H1 (cell line): Measurements from ENCODE around the gene ADNP. TPM values are rescaled to one million over a fixed set of nuclear protein-coding genes. Genes with fewer than 3 reads are reported as not detected.

ENCODE experiments used
- CTCF ChIA-PET: fragments of 300-600 bp; sonication (Branson Sonifier 250); formaldehyde crosslinking; loops from one replicate; lab custom pipeline; 2021; ENCODE audit not compliant: partially characterized antibody; lab: Charles Lee
- POLR2A ChIA-PET: fragments of 300-600 bp; sonication (Branson Sonifier 250); formaldehyde crosslinking; loops from one replicate; lab custom pipeline; 2021; ENCODE audit warnings: inconsistent platforms; ENCODE audit not compliant: partially characterized antibody; lab: Charles Lee
- DNase-seq, 2 experiments: peaks; one replicate each; pipeline versions ENCODE4 v3.0.0 to v3.0.0-alpha.2; 2010 to 2022; ENCODE audit warnings: low spot score in 2 of 2, low read depth in 1 of 2, mixed read lengths in 1 of 2
- FAIRE-seq: peaks from 2 replicates; lab custom pipeline; 2011; peaks lifted over from hg19 to GRCh38; lab: Jason Lieb, UNC
- H2AFZ ChIP-seq: 2 replicates; pipeline ENCODE4 v1.8.1; 2012; ENCODE audit warnings: low read length, inconsistent platforms
- H2AK5ac ChIP-seq: 2 replicates; pipeline ENCODE4 v1.6.1; 2013; ENCODE audit warnings: low read depth, low read length
- H2BK120ac ChIP-seq: replicated peaks from 2 replicates; pipeline ENCODE3; 2013; ENCODE audit warnings: low read depth, low read length, inconsistent platforms
- H2BK12ac ChIP-seq: 2 replicates; pipeline ENCODE4 v1.6.1; 2013; ENCODE audit warnings: low read depth, low read length
- H2BK15ac ChIP-seq: 2 replicates; pipeline ENCODE4 v1.6.1; 2013; ENCODE audit warnings: low read length
- H2BK20ac ChIP-seq: 2 replicates; pipeline ENCODE4 v1.6.1; 2013; ENCODE audit warnings: low read length
- H2BK5ac ChIP-seq: 2 replicates; pipeline ENCODE4 v1.6.1; 2013; ENCODE audit warnings: low read depth, low read length
- H3K14ac ChIP-seq: 2 replicates; pipeline ENCODE4 v1.6.1; 2013; ENCODE audit warnings: inconsistent platforms; ENCODE audit not compliant: insufficient read length
- H3K18ac ChIP-seq: 2 replicates; pipeline ENCODE4 v1.6.1; 2013; ENCODE audit warnings: low read length; ENCODE audit errors: extremely low read depth
- H3K23ac ChIP-seq: 2 replicates; pipeline ENCODE4 v1.6.1; 2013; ENCODE audit warnings: inconsistent platforms; ENCODE audit not compliant: insufficient read length
- H3K23me2 ChIP-seq: 2 replicates; pipeline ENCODE4 v1.6.1; 2013; ENCODE audit warnings: low read depth, low read length
- H3K27ac ChIP-seq: 2 replicates; pipeline ENCODE4 v1.6.1; 2011; ENCODE audit warnings: low read depth, low read length, inconsistent platforms
- H3K27me3 ChIP-seq, 4 experiments: replicated peaks in 1 of 4; 1 replicate in 1 of 4; 2 replicates in 3 of 4; pipeline versions ENCODE4 v1.6.1 to v1.8.1; 2011 to 2013; ENCODE audit warnings: low read length in 3 of 4, mild to moderate bottlenecking in 3 of 4, inconsistent platforms in 2 of 4, mixed read lengths in 2 of 4, moderate library complexity in 1 of 4; ENCODE audit not compliant: control insufficient read depth in 3 of 4, insufficient read depth in 3 of 4; ENCODE audit errors: extremely low read depth in 1 of 4
- H3K36me3 ChIP-seq, 4 experiments: 2 replicates each; pipeline versions ENCODE4 v1.6.1 to v1.8.1; 2011 to 2013; ENCODE audit warnings: mild to moderate bottlenecking in 4 of 4, low read length in 3 of 4, moderate library complexity in 2 of 4, control low read depth in 1 of 4, inconsistent platforms in 1 of 4; ENCODE audit not compliant: insufficient read depth in 4 of 4, control insufficient read depth in 2 of 4
- H3K4ac ChIP-seq: replicated peaks from 2 replicates; pipeline ENCODE3; 2013; ENCODE audit warnings: low read length, low read depth, mixed read lengths, inconsistent platforms; ENCODE audit not compliant: insufficient read length
- H3K4me1 ChIP-seq, 4 experiments: replicated peaks in 1 of 4; 1 replicate in 1 of 4; 2 replicates in 3 of 4; pipeline versions ENCODE4 v1.6.1 to v1.8.1; 2011 to 2013; ENCODE audit warnings: low read length in 3 of 4, inconsistent platforms in 2 of 4, mixed read lengths in 1 of 4; ENCODE audit not compliant: insufficient read depth in 4 of 4, control insufficient read depth in 3 of 4
- H3K4me2 ChIP-seq, 2 experiments: 2 replicates each; pipeline versions ENCODE4 v1.6.1 to v1.8.1; 2011 to 2013; ENCODE audit warnings: low read depth in 2 of 2, low read length in 2 of 2, control low read depth in 1 of 2, inconsistent platforms in 1 of 2, mild to moderate bottlenecking in 1 of 2; ENCODE audit not compliant: insufficient read depth in 1 of 2
- H3K4me3 ChIP-seq, 4 experiments: fragments of 200-600, 300-600 bp in 1 of 4; sonication (generic), shearing (Covaris generic), sonication (Bioruptor Twin) in 1 of 4; 2 replicates each; pipeline versions ENCODE4 v1.5.1 to v1.8.1; 2011 to 2016; ENCODE audit warnings: low read length in 4 of 4, low read depth in 3 of 4, control low read depth in 2 of 4, inconsistent platforms in 2 of 4, mild to moderate bottlenecking in 2 of 4, mixed read lengths in 1 of 4, moderate library complexity in 1 of 4; ENCODE audit not compliant: insufficient read depth in 2 of 4; ENCODE audit errors: extremely low read depth in 1 of 4
- H3K56ac ChIP-seq: replicated peaks from 2 replicates; pipeline ENCODE3; 2013; ENCODE audit warnings: low read depth, mild to moderate bottlenecking, mixed read lengths, low read length, inconsistent platforms; ENCODE audit not compliant: insufficient read length
- H3K79me1 ChIP-seq: 2 replicates; pipeline ENCODE4 v1.6.1; 2013; ENCODE audit warnings: low read depth, low read length, control low read depth
- H3K79me2 ChIP-seq, 2 experiments: 2 replicates each; pipeline versions ENCODE4 v1.6.1 to v1.8.1; 2012 to 2013; ENCODE audit warnings: low read length in 2 of 2, mild to moderate bottlenecking in 2 of 2, inconsistent platforms in 1 of 2; ENCODE audit not compliant: insufficient read depth in 2 of 2, control insufficient read depth in 1 of 2
- H3K9ac ChIP-seq, 4 experiments: replicated peaks in 1 of 4; 1 replicate in 1 of 4; 2 replicates in 3 of 4; pipeline versions ENCODE4 v1.6.1 to v1.8.1; 2011 to 2013; ENCODE audit warnings: low read depth in 3 of 4, low read length in 3 of 4, control low read depth in 2 of 4, mild to moderate bottlenecking in 2 of 4, moderate library complexity in 2 of 4, inconsistent platforms in 1 of 4; ENCODE audit errors: extremely low read depth in 1 of 4
- H3K9me3 ChIP-seq, 2 experiments: 2 replicates each; pipeline versions ENCODE4 v1.6.1 to v1.8.1; 2012 to 2013; ENCODE audit warnings: mild to moderate bottlenecking in 2 of 2, moderate library complexity in 2 of 2, control low read depth in 1 of 2, inconsistent platforms in 1 of 2, low read depth in 1 of 2, low read length in 1 of 2, mixed read lengths in 1 of 2; ENCODE audit not compliant: insufficient read depth in 2 of 2
- H4K20me1 ChIP-seq, 2 experiments: replicated peaks in 1 of 2; 2 replicates each; pipeline versions ENCODE3 to v1.8.1; 2011 to 2013; ENCODE audit warnings: inconsistent platforms in 2 of 2, low read length in 2 of 2, mild to moderate bottlenecking in 1 of 2; ENCODE audit not compliant: insufficient read depth in 2 of 2, control insufficient read depth in 1 of 2
- H4K5ac ChIP-seq: 2 replicates; pipeline ENCODE4 v1.6.1; 2013; ENCODE audit warnings: low read length, low read depth, mixed read lengths, inconsistent platforms; ENCODE audit not compliant: insufficient read length
- H4K8ac ChIP-seq: 2 replicates; pipeline ENCODE4 v1.8.0; 2013; ENCODE audit warnings: mild to moderate bottlenecking, moderate library complexity, low read length, inconsistent platforms; ENCODE audit not compliant: insufficient read depth; ENCODE audit errors: extremely low read depth
- H4K91ac ChIP-seq: replicated peaks from 2 replicates; pipeline ENCODE3; 2013; ENCODE audit warnings: low read length, mixed read lengths, inconsistent platforms; ENCODE audit not compliant: insufficient read length
- CBX8 ChIP-seq: fragments of 300-800, 300-1000 bp; sonication (generic); IDR thresholded peaks from 2 replicates; pipeline ENCODE4 v1.7.1; 2016; ENCODE audit warnings: low read depth, low read length, borderline replicate concordance
- CHD2 ChIP-seq: IDR thresholded peaks from 2 replicates; pipeline ENCODE4 v1.6.1; 2012; ENCODE audit warnings: low read length, improper control_type of control experiment
- CREB1 ChIP-seq: IDR thresholded peaks from 2 replicates; pipeline ENCODE4 v1.6.1; 2012; ENCODE audit warnings: inconsistent platforms
- GABPA ChIP-seq: IDR thresholded peaks from 2 replicates; pipeline ENCODE4 v1.6.1; 2011; ENCODE audit warnings: mild to moderate bottlenecking, low read length, moderate library complexity, borderline replicate concordance; ENCODE audit not compliant: insufficient read depth
- HDAC2 ChIP-seq, 2 experiments: fragments of 300-600 bp in 1 of 2; sonication (generic) in 1 of 2; IDR thresholded peaks; 2 replicates each; pipeline ENCODE4 v1.6.1; 2011 to 2012; ENCODE audit warnings: low read depth in 2 of 2, low read length in 2 of 2, mild to moderate bottlenecking in 2 of 2, moderate library complexity in 2 of 2, borderline replicate concordance in 1 of 2, inconsistent platforms in 1 of 2
- NANOG ChIP-seq: IDR thresholded peaks from 2 replicates; pipeline ENCODE4 v1.6.1; 2011; ENCODE audit warnings: low read length, low read depth, mild to moderate bottlenecking, inconsistent platforms; ENCODE audit not compliant: insufficient read depth, poor library complexity, severe bottlenecking
- SIRT6 ChIP-seq: IDR thresholded peaks from one replicate; pipeline ENCODE4 v1.7.1; 2012; ENCODE audit warnings: low read length, inconsistent platforms
- SRF ChIP-seq: IDR thresholded peaks from 2 replicates; pipeline ENCODE4 v1.6.1; 2011; ENCODE audit warnings: mild to moderate bottlenecking, low read depth, low read length, moderate library complexity
- YY1 ChIP-seq: IDR thresholded peaks from 2 replicates; pipeline ENCODE4 v1.6.1; 2011; ENCODE audit warnings: low read depth, mild to moderate bottlenecking, low read length
- WGBS, 2 experiments: shearing (Covaris generic) in 1 of 2; methylation state at CpG; one replicate each; pipeline versions ENCODE4 v1.1.6 to v1.1.7; 2013 to 2015; ENCODE audit warnings: low lambda C conversion rate in 2 of 2, mixed read lengths in 2 of 2, inconsistent platforms in 1 of 2, low coverage in 1 of 2, missing lambda C conversion rate in 1 of 2; ENCODE audit not compliant: insufficient replicate concordance in 2 of 2, insufficient coverage in 1 of 2, insufficient read length in 1 of 2; ENCODE audit errors: extremely low coverage in 1 of 2, missing lambda C conversion rate in 1 of 2; 5-methylcytosine and 5-hydroxymethylcytosine counted together
- polyA plus RNA-seq, 7 experiments: library from polyadenylated mRNA; depleted of rRNA in 3 of 7; stranded (reverse) in 5 of 7; unstranded in 2 of 7; fragments of >200 nt in 5 of 7; fragments of 200-250 nt in 2 of 7; gene quantifications; 1 replicate in 5 of 7; 2 replicates in 1 of 7; 4 replicates in 1 of 7; pipeline versions ENCODE4 v1.2.1 to v1.2.3, GENCODE V29; 2011 to 2013; ENCODE audit warnings: missing spikeins in 2 of 7, mixed read lengths in 2 of 7
- total RNA-seq: library from RNA; stranded (reverse); fragmentation: NEBNext Ultra II Directional; extraction: Animal tissue kit (Norgen Biotek cat#: 25700); gene quantifications from 2 replicates; pipeline ENCODE4 v1.2.1, GENCODE V29; 2021
- TF ChIP-seq, protein P1 (sequence below): IDR thresholded peaks from 2 replicates; pipeline ENCODE4 v1.6.1; 2012; ENCODE audit warnings: inconsistent platforms

ADNP gene
- total and polyA plus RNA-seq, 2 of the 8 experiments (the other 6 are each of a cell fraction or from before 2014, with no cell fraction given): 31.6 to 123 TPM

DNA sequence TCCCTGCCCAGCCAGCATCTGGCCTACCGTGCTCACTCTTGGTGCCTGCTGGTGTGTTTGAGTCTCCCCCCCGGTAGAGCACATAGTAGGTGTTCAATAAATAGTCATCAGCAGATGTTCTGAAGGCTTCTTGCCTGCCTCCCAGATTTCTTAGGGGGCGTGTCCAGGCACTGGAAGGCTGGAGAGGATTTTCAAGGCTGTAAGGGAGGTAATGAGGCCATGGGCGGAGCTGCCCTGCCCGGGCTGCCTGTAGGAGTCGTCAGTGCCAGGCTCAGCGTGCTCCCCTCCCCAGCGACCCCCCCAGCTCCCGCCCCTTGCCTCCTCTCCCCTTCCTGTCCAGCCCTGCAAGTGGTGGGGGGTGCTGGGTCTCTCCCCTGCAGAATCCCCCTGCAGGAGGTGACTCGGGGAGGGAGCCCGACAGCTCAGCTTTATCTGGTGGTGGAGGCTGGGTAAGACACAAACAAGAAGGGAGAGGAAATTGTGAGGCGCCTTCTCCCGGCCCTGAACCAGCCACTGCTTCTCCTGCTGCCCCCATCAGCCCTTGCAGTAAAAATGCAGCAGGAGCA, 80.4 kb downstream of the ADNP start:
- no peak overlapping the region for H3K56ac ChIP-seq
- peak overlapping the region; percentile 66; the same call in 1 of the 2 replicates for H2BK5ac ChIP-seq
- no peak overlapping the region for H3K23ac ChIP-seq
- H2AK5ac ChIP-seq: no peak overlapping the region
- 0 out of 2 replicates have a peak, but pooled peaks cover 3% of the 10 kb centered on the region for H3K79me1 ChIP-seq
- DNase-seq (peak in 1 of 2 experiments; percentile 38), FAIRE-seq (no peak)
- peak overlapping the region; percentile 25 for H4K91ac ChIP-seq
- H3K4me3 ChIP-seq: no peak overlapping the region
- H3K4me1 ChIP-seq: peaks cover 2 to 20% (median 14%) of the 10 kb centered on the region in 4 experiments
- H3K9ac ChIP-seq: no peak overlapping the region
- H2BK15ac ChIP-seq: no peak overlapping the region
- ChIA-PET CTCF (interaction anchor here (0.6 to 2.2 kb wide), 7 partner anchors 11 to 56 kb away, joined by 3 to 5 read pairs (median 3); partner anchors contain the start of gene BCAS4), POLR2A (interaction anchor here (0.5 to 1.3 kb wide), 3 partner anchors 19 to 522 kb away, joined by 3 to 4 read pairs (median 3); no protein-coding TSS in a partner anchor)
- WGBS, 2 experiments: 66% methylated on average over 7 of the region's 13 CpGs; no CpG with 5 or more reads in 1 of the 2 experiments
- no peaks in the 10 kb centered on the region for H3K27me3 ChIP-seq
- no peaks in the 10 kb centered on the region; the same call in 1 of the 2 replicates for H3K23me2 ChIP-seq
- no peak overlapping the region; a peak in 1 of 4 replicates for H3K4me2 ChIP-seq
- no peaks in the 10 kb centered on the region for H3K79me2 ChIP-seq
- no peak overlapping the region for H2BK120ac ChIP-seq
- H4K20me1 ChIP-seq: peaks cover 0 to 2% of the 10 kb centered on the region in 2 experiments
- no peak overlapping the region for H3K27ac ChIP-seq
- H3K18ac ChIP-seq: peak overlapping the region; percentile 71
- H2BK12ac ChIP-seq: no peak overlapping the region
- no peak overlapping the region; the same call in 1 of the 2 replicates for H4K8ac ChIP-seq
- H2AFZ ChIP-seq: no peak overlapping the region
- no peak overlapping the region for H3K14ac ChIP-seq
- H2BK20ac ChIP-seq: no peak overlapping the region
- H3K4ac ChIP-seq: no peak overlapping the region
- H4K5ac ChIP-seq: no peak overlapping the region
- no peaks in the 10 kb centered on the region for H3K36me3 ChIP-seq
- no peaks in the 10 kb centered on the region for H3K9me3 ChIP-seq
- no peak for TF ChIP-seq YY1
- TF ChIP-seq SIRT6: no peak
- TF ChIP-seq HDAC2 (IDR thresholded peaks at IDR 0.05; ENCODE audit: borderline replicate concordance in 1 of 2, low read depth in 2 of 2, low read length in 2 of 2): no peak
- TF ChIP-seq, protein P1, sequence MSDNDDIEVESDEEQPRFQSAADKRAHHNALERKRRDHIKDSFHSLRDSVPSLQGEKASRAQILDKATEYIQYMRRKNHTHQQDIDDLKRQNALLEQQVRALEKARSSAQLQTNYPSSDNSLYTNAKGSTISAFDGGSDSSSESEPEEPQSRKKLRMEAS: 0 out of 2 replicates have a peak, but pooled peaks have one; percentile 11
- no peak for TF ChIP-seq GABPA
- TF ChIP-seq SRF: no peak
- no peak for TF ChIP-seq CREB1
- TF ChIP-seq CBX8: no peak
- no peak for TF ChIP-seq CHD2
- TF ChIP-seq NANOG: no peak
